GM12878 (cell line): Measurements from ENCODE around the gene PBRM1. TPM values are rescaled to one million over a fixed set of nuclear protein-coding genes. Genes with fewer than 3 reads are reported as not detected.

ENCODE experiments used
- ATAC-seq: fragments of 200-7000 bp; cut with Tn5 transposase; 3 replicates; pipeline ENCODE4 v1.9.1; 2020; ENCODE audit warnings: mild to moderate bottlenecking, moderate library complexity
- BruUV-seq: library from RNA; stranded (reverse); fragments of 400-500 nt; replicated peaks from 2 replicates; lab custom pipeline; 2021; lab: Mats Ljungman, UMichigan
- CTCF ChIA-PET: fragments of 300-600 bp; sonication (Branson Sonifier 250); formaldehyde crosslinking; extraction: SDS; loops from one replicate; lab custom pipeline; 2021; ENCODE audit warnings: inconsistent platforms; lab: Yijun Ruan, JAX
- POLR2A ChIA-PET: fragments of 350-600 bp; formaldehyde crosslinking; extraction: SDS; loops from one replicate; lab custom pipeline; 2021; ENCODE audit warnings: inconsistent platforms; lab: Charles Lee
- RAD21 ChIA-PET: fragments of 300-600 bp; sonication (Branson Sonifier 250); formaldehyde crosslinking; loops from one replicate; lab custom pipeline; 2023; ENCODE audit warnings: antibody characterized with exemption; ENCODE audit not compliant: unreplicated experiment; lab: Charles Lee
- SMC1A ChIA-PET: fragments of 300-600 bp; sonication (Branson Sonifier 250); formaldehyde crosslinking; loops from one replicate; lab custom pipeline; 2023; ENCODE audit not compliant: unreplicated experiment, uncharacterized antibody; lab: Charles Lee
- DNase-seq: peaks from one replicate; pipeline ENCODE4 v3.0.0-alpha.2; 2011; ENCODE audit warnings: low read depth, low spot score
- FAIRE-seq: peaks from 3 replicates; lab custom pipeline; 2011; peaks lifted over from hg19 to GRCh38; lab: Jason Lieb, UNC
- H2AFZ ChIP-seq: 2 replicates; pipeline ENCODE4 v1.6.0; 2011; ENCODE audit warnings: low read depth, low read length, control low read depth; ENCODE audit not compliant: control insufficient read depth
- H3K27ac ChIP-seq: 2 replicates; pipeline ENCODE4 v1.5.1; 2011; ENCODE audit warnings: control low read depth; ENCODE audit not compliant: control insufficient read depth, insufficient read depth
- H3K27me3 ChIP-seq, 2 experiments: replicated peaks in 1 of 2; 2 replicates each; pipeline versions ENCODE4 v1.6.0 to v1.6.1; 2011; ENCODE audit warnings: low read length in 1 of 2; ENCODE audit not compliant: control insufficient read depth in 2 of 2, insufficient read depth in 2 of 2
- H3K36me3 ChIP-seq, 2 experiments: 2 replicates each; pipeline ENCODE4 v1.5.1; 2011; ENCODE audit warnings: low read length in 1 of 2; ENCODE audit not compliant: control insufficient read depth in 2 of 2, insufficient read depth in 2 of 2
- H3K4me1 ChIP-seq: 2 replicates; pipeline ENCODE4 v1.6.1; 2011; ENCODE audit warnings: mild to moderate bottlenecking, low read length, moderate library complexity, mixed read lengths; ENCODE audit not compliant: control insufficient read depth, insufficient read depth
- H3K4me2 ChIP-seq: 2 replicates; pipeline ENCODE4 v1.6.0; 2011; ENCODE audit warnings: control low read depth; ENCODE audit not compliant: control insufficient read depth, insufficient read depth
- H3K4me3 ChIP-seq: fragments of 200-600 bp; sonication (generic); 2 replicates; pipeline ENCODE4 v1.5.1; 2016
- H3K79me2 ChIP-seq: 2 replicates; pipeline ENCODE4 v1.6.0; 2011; ENCODE audit warnings: low read length; ENCODE audit not compliant: control insufficient read depth, insufficient read depth
- H3K9ac ChIP-seq: 2 replicates; pipeline ENCODE4 v1.8.0; 2011; ENCODE audit warnings: low read length, control low read depth, mixed read lengths; ENCODE audit not compliant: control insufficient read depth, insufficient read depth
- H3K9me3 ChIP-seq: replicated peaks from 3 replicates; pipeline ENCODE4 v1.5.1; 2011; ENCODE audit warnings: mild to moderate bottlenecking, low read length; ENCODE audit not compliant: control insufficient read depth, insufficient read depth
- H4K20me1 ChIP-seq: 2 replicates; pipeline ENCODE4 v1.6.0; 2011; ENCODE audit not compliant: control insufficient read depth, insufficient read depth
- BMI1 ChIP-seq: fragments of 450-650 bp; IDR thresholded peaks from 2 replicates; pipeline ENCODE4 v1.6.1; 2016; ENCODE audit warnings: mild to moderate bottlenecking, moderate library complexity, borderline replicate concordance
- DPF2 ChIP-seq: fragments of 450-650 bp; IDR thresholded peaks from 2 replicates; pipeline ENCODE4 v1.6.1; 2017; ENCODE audit warnings: mild to moderate bottlenecking
- EZH2 ChIP-seq: IDR thresholded peaks from 2 replicates; pipeline ENCODE4 v1.6.1; 2012; ENCODE audit warnings: low read depth, mild to moderate bottlenecking, control low read depth, inconsistent platforms, low read length, borderline replicate concordance; ENCODE audit not compliant: control insufficient read depth
- FOXM1 ChIP-seq: IDR thresholded peaks from 2 replicates; pipeline ENCODE4 v1.6.1; 2012; ENCODE audit warnings: low read depth, mild to moderate bottlenecking, inconsistent platforms, low read length, moderate library complexity
- HDAC6 ChIP-seq: fragments of 200-600 bp; sonication (generic); IDR thresholded peaks from one replicate; pipeline ENCODE4 v1.8.0; 2017; ENCODE audit warnings: antibody characterized with exemption; ENCODE audit not compliant: unreplicated experiment
- MTA3 ChIP-seq: IDR thresholded peaks from 2 replicates; pipeline ENCODE4 v1.6.1; 2012; ENCODE audit warnings: low read length, inconsistent platforms, borderline replicate concordance
- MXI1 ChIP-seq: fragments of 150-350 bp; IDR thresholded peaks from 2 replicates; pipeline ENCODE4 v1.6.1; 2011; ENCODE audit warnings: low read depth, mild to moderate bottlenecking, inconsistent platforms, low read length, improper control_type of control experiment
- POLR2A ChIP-seq: IDR thresholded peaks from 2 replicates; pipeline ENCODE4 v1.6.1; 2011; ENCODE audit warnings: low read depth, mild to moderate bottlenecking, low read length
- SKIL ChIP-seq: fragments of 450-650 bp; IDR thresholded peaks from 2 replicates; pipeline ENCODE4 v1.6.1; 2017; ENCODE audit warnings: mild to moderate bottlenecking, low read depth, inconsistent platforms; ENCODE audit not compliant: poor library complexity, severe bottlenecking
- STAT1 ChIP-seq: fragments of 450-650 bp; conservative IDR thresholded peaks from 2 replicates; pipeline ENCODE4 v1.6.1; 2014; ENCODE audit warnings: antibody characterized with exemption, mild to moderate bottlenecking
- SUPT20H ChIP-seq: IDR thresholded peaks from 2 replicates; pipeline ENCODE4 v1.6.1; 2011; ENCODE audit warnings: low read depth, mild to moderate bottlenecking, low read length, moderate library complexity, borderline replicate concordance; ENCODE audit not compliant: control insufficient read depth
- TARDBP ChIP-seq: IDR thresholded peaks from 2 replicates; pipeline ENCODE4 v1.6.1; 2016; ENCODE audit warnings: borderline replicate concordance
- TCF3 ChIP-seq: IDR thresholded peaks from 2 replicates; pipeline ENCODE4 v1.6.1; 2012; ENCODE audit warnings: low read depth, mild to moderate bottlenecking, low read length, borderline replicate concordance; ENCODE audit not compliant: insufficient read depth
- ZNF274 ChIP-seq: IDR thresholded peaks from one replicate; pipeline ENCODE4 v1.8.0; 2011; ENCODE audit not compliant: insufficient read length, insufficient read depth
- WGBS: methylation state at CpG from one replicate; pipeline ENCODE4 v1.1.6; 2016; ENCODE audit warnings: low lambda C conversion rate; ENCODE audit not compliant: insufficient replicate concordance, insufficient coverage; ENCODE audit errors: missing lambda C conversion rate; 5-methylcytosine and 5-hydroxymethylcytosine counted together
- in situ Hi-C: fragments of 300-500 bp; cut with MboI; formaldehyde crosslinking; loops from 9 replicates; pipeline ENCODE4 v1.14.3; 2018; ENCODE audit warnings: mixed read lengths
- intact Hi-C: fragments of 100-400 bp; cut with micrococcal nuclease; formaldehyde crosslinking; loops from one replicate; pipeline ENCODE4 v1.14.2; 2022; ENCODE audit not compliant: unreplicated experiment
- polyA plus RNA-seq, 11 experiments: library from polyadenylated mRNA; depleted of rRNA in 4 of 11; unstranded in 6 of 11; stranded (reverse) in 5 of 11; fragments of >200 nt; fragmentation: Nextera tagmentation in 4 of 11; fragmentation: Illumina TruSeq in 1 of 11; extraction: Ambion mirVana in 4 of 11; extraction: Trizol in 1 of 11; gene quantifications; 1 replicate in 1 of 11; 2 replicates in 10 of 11; pipeline versions ENCODE4 v1.2.1 to v1.2.3, GENCODE V29; 2011 to 2016; ENCODE audit warnings: inconsistent platforms in 2 of 11, missing spikeins in 2 of 11, low read depth in 1 of 11
- total RNA-seq, 4 experiments: library from RNA; depleted of rRNA in 3 of 4; stranded (reverse); fragments of >200 nt in 3 of 4; fragmentation: Illumina TruSeq in 1 of 4; extraction: Trizol in 1 of 4; gene quantifications; 2 replicates each; pipeline versions ENCODE4 v1.2.1 to v1.2.3, GENCODE V29; 2013 to 2021
- TF ChIP-seq, protein P1 (sequence below): IDR thresholded peaks from 2 replicates; pipeline ENCODE4 v1.6.1; 2012; ENCODE audit warnings: low read depth, low read length, improper control_type of control experiment

The PBRM1 gene
- total and polyA plus RNA-seq, 10 of the 15 experiments (the other 5 are each of a cell fraction or from before 2014, with no cell fraction given): 8.9 to 88.9 (median 39.3) TPM

GRCh38 chr3:52568069-52568468 is 117.6 kb downstream of the PBRM1 start:
- intact Hi-C loops (no loop called here), in situ Hi-C loops (no loop called here)
- DNase-seq: no peak
- Histone ChIP-seq H3K27ac (no peak overlapping the region), H3K4me1 (no peaks in the 10 kb centered on the region), H2AFZ (no peak overlapping the region), H3K27me3 (no peaks in the 10 kb centered on the region), H3K9me3 (no peaks in the 10 kb centered on the region), H3K9ac (no peak overlapping the region), H3K36me3 (peaks cover 0 to 19% of the 10 kb centered on the region in 2 experiments; a peak in 2 of 4 replicates), H3K4me3 (no peak overlapping the region), H4K20me1 (no peaks in the 10 kb centered on the region), H3K4me2 (no peak overlapping the region), H3K79me2 (no peaks in the 10 kb centered on the region)
- ChIA-PET POLR2A (interaction anchor here (0.7 kb wide), 1 partner anchor 41 kb away, joined by 5 read pairs; no protein-coding TSS in a partner anchor), CTCF (no interaction called here), SMC1A (interaction anchor here (0.6 to 1.1 kb wide), 3 partner anchors 17 to 90 kb away, joined by 3 to 6 read pairs (median 3); no protein-coding TSS in a partner anchor), RAD21 (no interaction called here)
- ATAC-seq: no peak
- no TSS peak for BruUV-seq
- TF ChIP-seq, protein P1, sequence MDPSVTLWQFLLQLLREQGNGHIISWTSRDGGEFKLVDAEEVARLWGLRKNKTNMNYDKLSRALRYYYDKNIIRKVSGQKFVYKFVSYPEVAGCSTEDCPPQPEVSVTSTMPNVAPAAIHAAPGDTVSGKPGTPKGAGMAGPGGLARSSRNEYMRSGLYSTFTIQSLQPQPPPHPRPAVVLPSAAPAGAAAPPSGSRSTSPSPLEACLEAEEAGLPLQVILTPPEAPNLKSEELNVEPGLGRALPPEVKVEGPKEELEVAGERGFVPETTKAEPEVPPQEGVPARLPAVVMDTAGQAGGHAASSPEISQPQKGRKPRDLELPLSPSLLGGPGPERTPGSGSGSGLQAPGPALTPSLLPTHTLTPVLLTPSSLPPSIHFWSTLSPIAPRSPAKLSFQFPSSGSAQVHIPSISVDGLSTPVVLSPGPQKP: no peak
- TF ChIP-seq MTA3: no peak
- TF ChIP-seq EZH2: no peak
- no peak for TF ChIP-seq SKIL
- TF ChIP-seq MXI1: no peak
- TF ChIP-seq ZNF274: no peak
- TF ChIP-seq SUPT20H: no peak
- TF ChIP-seq DPF2: no peak
- TF ChIP-seq TARDBP: no peak
- TF ChIP-seq FOXM1: no peak
- no peak for TF ChIP-seq STAT1
- TF ChIP-seq TCF3: no peak
- no peak for TF ChIP-seq BMI1
- TF ChIP-seq POLR2A: no peak
- TF ChIP-seq HDAC6: no peak
- no peak for FAIRE-seq
- WGBS: 100% methylated on average over 2 of the region's 2 CpGs
